Smooth muscle cell (in vitro differentiated cells): ENCODE measurements around the gene CACUL1. TPM values are rescaled to one million over a fixed set of nuclear protein-coding genes. Genes with fewer than 3 reads are reported as not detected.
"Not testable (repeated sequence)": the region's sequence is repeated elsewhere in the genome, so short reads cannot be mapped to it uniquely, and the experiment has no call there.

Experiments used
- DNase-seq: peaks from one replicate; lab custom pipeline; 2025; ENCODE audit not compliant: unreplicated experiment; lab: John Stamatoyannopoulos, UW
- H2AFZ ChIP-seq: fragments of 200-600 bp; sonication (generic); 2 replicates; pipeline ENCODE4 v1.6.0; 2016; ENCODE audit warnings: antibody characterized with exemption, low read depth, mild to moderate bottlenecking
- H3F3A ChIP-seq: fragments of 200-600 bp; sonication (generic); 2 replicates; pipeline ENCODE4 v1.6.0; 2017; ENCODE audit warnings: antibody characterized with exemption, low read depth
- H3K27ac ChIP-seq: fragments of 200-600 bp; sonication (generic); 2 replicates; pipeline ENCODE4 v1.5.1; 2016; ENCODE audit warnings: low read depth, mild to moderate bottlenecking
- H3K27me3 ChIP-seq: fragments of 200-600 bp; sonication (generic); 2 replicates; pipeline ENCODE4 v1.6.1; 2016; ENCODE audit warnings: low read depth, mild to moderate bottlenecking
- H3K36me3 ChIP-seq: fragments of 200-600 bp; sonication (generic); 2 replicates; pipeline ENCODE4 v1.5.1; 2016; ENCODE audit warnings: low read depth
- H3K4me1 ChIP-seq: fragments of 200-600 bp; sonication (generic); 2 replicates; pipeline ENCODE4 v1.5.1; 2016; ENCODE audit warnings: low read depth
- H3K4me2 ChIP-seq: fragments of 200-600 bp; sonication (generic); 2 replicates; pipeline ENCODE4 v1.6.0; 2016; ENCODE audit warnings: mild to moderate bottlenecking
- H3K4me3 ChIP-seq: fragments of 200-600 bp; sonication (generic); 2 replicates; pipeline ENCODE4 v1.5.1; 2016; ENCODE audit warnings: mild to moderate bottlenecking
- H3K79me2 ChIP-seq: fragments of 200-600 bp; sonication (generic); 2 replicates; pipeline ENCODE4 v1.6.0; 2016; ENCODE audit warnings: low read depth, mild to moderate bottlenecking
- H3K9ac ChIP-seq: fragments of 200-600 bp; sonication (generic); 2 replicates; pipeline ENCODE4 v1.6.0; 2016; ENCODE audit warnings: low read depth
- H3K9me3 ChIP-seq: fragments of 200-600 bp; sonication (generic); replicated peaks from 2 replicates; pipeline ENCODE4 v1.5.1; 2016; ENCODE audit warnings: low read depth
- H4K20me1 ChIP-seq: fragments of 200-600 bp; sonication (generic); 2 replicates; pipeline ENCODE4 v1.6.0; 2016; ENCODE audit warnings: low read depth
- WGBS: methylation state at CpG from one replicate; pipeline ENCODE4 v1.1.7; 2016; ENCODE audit warnings: low lambda C conversion rate; 5-methylcytosine and 5-hydroxymethylcytosine counted together
- polyA plus RNA-seq: library from polyadenylated mRNA; unstranded; fragments of >200 nt; fragmentation: Nextera tagmentation; extraction: Ambion mirVana; gene quantifications from 2 replicates; pipeline ENCODE4 v1.2.1, GENCODE V29; 2016
- total RNA-seq: library from RNA; depleted of rRNA; stranded (reverse); fragments of >200 nt; gene quantifications from 2 replicates; pipeline ENCODE4 v1.2.3, GENCODE V29; 2014
- TF ChIP-seq, protein P1 (sequence below): fragments of 200-600 bp; sonication (generic); IDR thresholded peaks from 2 replicates; pipeline ENCODE4 v1.5.1; 2017; ENCODE audit warnings: borderline replicate concordance, mild to moderate bottlenecking, antibody characterized with exemption; ENCODE audit not compliant: insufficient read depth, poor library complexity, severe bottlenecking

Gene CACUL1
- total and polyA plus RNA-seq, 2 experiments from 2014 or later, result 24.8 to 25.6 TPM

DNA sequence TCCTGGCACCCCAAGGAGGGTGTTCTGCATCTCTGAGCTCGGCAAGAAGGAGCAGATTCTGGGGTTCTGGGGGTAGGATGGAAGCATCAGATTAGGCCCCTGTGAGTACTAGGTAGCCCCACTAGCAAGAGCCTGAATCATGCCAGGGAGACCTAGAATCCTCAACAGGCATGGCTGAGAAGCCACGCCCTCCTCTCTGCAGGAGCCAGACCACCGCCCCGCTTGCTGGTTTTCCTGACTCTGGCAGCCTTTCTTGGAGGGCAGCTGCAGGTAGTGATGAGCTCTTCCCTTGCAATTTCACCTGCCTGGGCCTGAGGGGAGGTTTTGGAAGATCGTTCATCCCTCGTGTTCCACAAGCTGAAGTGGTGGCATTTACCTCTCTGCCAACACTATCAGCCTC lies 90.4 kb downstream of the CACUL1 start:
- Histone ChIP-seq H3F3A (no peaks in the 10 kb centered on the region), H3K27me3 (no peaks in the 10 kb centered on the region), H3K9ac (no peak overlapping the region), H4K20me1 (no peaks in the 10 kb centered on the region), H3K27ac (no peak overlapping the region), H3K9me3 (no peaks in the 10 kb centered on the region), H3K79me2 (no peaks in the 10 kb centered on the region), H3K4me3 (no peak overlapping the region), H3K4me2 (no peak overlapping the region), H3K4me1 (peaks cover 3% of the 10 kb centered on the region), H2AFZ (no peak overlapping the region), H3K36me3 (no peaks in the 10 kb centered on the region)
- 93% methylated on average over 6 of the region's 6 CpGs for WGBS
- TF ChIP-seq, protein P1, sequence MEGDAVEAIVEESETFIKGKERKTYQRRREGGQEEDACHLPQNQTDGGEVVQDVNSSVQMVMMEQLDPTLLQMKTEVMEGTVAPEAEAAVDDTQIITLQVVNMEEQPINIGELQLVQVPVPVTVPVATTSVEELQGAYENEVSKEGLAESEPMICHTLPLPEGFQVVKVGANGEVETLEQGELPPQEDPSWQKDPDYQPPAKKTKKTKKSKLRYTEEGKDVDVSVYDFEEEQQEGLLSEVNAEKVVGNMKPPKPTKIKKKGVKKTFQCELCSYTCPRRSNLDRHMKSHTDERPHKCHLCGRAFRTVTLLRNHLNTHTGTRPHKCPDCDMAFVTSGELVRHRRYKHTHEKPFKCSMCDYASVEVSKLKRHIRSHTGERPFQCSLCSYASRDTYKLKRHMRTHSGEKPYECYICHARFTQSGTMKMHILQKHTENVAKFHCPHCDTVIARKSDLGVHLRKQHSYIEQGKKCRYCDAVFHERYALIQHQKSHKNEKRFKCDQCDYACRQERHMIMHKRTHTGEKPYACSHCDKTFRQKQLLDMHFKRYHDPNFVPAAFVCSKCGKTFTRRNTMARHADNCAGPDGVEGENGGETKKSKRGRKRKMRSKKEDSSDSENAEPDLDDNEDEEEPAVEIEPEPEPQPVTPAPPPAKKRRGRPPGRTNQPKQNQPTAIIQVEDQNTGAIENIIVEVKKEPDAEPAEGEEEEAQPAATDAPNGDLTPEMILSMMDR, result no peak
- no peak for DNase-seq

DNA sequence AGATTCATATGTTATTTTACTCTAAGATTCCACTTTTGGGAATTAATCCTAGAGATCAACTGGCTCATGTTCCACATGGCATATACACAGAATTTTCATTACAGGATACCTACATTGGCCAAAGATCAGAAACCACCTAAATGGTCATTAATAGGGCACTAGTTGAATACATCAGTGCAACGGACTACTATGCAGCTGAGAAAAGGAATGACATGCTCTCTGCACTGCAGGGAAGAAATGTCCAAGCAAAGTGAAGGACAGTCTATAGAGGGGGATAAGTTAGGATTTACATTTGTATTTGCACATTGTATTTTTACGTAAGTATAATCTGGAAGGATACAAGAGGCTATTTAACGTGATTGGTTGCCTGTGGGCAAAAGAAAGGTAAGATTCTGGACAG lies 91.6 kb downstream of the CACUL1 start:
- TF ChIP-seq, protein P1, result no peak
- H2AFZ ChIP-seq, result no peak overlapping the region
- peaks cover 4% of the 10 kb centered on the region for H3K27me3 ChIP-seq
- no peaks in the 10 kb centered on the region for H3K36me3 ChIP-seq
- H3K4me2 ChIP-seq, result no peak overlapping the region
- H3K9ac ChIP-seq, result no peak overlapping the region
- DNase-seq, result no peak
- no peaks in the 10 kb centered on the region for H3K9me3 ChIP-seq
- H3K4me3 ChIP-seq, result no peak overlapping the region
- no peaks in the 10 kb centered on the region for H3F3A ChIP-seq
- H3K27ac ChIP-seq, result no peak overlapping the region
- H3K4me1 ChIP-seq, result no peaks in the 10 kb centered on the region
- H3K79me2 ChIP-seq, result no peaks in the 10 kb centered on the region
- no peaks in the 10 kb centered on the region for H4K20me1 ChIP-seq
- WGBS, result 92% methylated on average over 3 of the region's 3 CpGs

DNA sequence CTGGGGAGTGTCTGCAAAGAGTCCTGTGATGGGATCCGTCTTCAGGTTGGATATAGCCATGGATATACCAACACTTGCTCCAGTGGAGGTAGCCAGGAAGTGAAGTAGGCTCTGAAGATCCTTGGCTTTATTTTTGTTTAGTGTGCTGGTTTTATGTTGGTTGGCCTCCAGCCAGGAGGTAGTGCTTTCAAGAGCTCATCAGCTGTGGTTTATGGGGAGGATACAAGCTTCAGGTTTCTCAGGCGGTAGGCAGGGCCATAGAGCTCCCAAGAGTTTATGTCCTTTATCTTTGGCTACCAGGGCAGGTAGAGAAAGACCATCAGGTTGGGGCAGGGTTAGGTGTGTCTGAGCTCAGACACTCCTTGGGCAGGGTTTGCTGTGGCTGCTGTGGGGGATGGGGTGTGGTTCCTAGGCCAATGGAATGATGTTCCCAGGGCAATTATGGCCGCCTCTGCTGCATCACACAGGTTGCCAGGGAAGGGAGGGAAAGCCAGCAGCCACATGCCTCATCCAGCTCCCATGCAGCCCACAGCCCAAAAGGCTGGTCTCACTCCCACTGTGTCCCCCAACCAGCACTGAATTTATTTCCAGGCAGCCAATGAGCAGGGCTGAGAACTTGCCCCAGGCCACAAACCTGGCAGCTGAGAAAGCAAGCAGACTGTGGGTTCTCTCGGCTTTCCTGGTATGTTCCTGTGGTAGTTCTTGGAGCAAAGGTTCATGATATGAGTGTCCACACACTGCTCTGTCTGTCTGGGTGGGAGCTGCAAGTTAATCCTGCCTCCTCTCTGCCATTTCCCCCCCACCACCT lies 92.3 kb downstream of the CACUL1 start:
- WGBS, result 96% methylated on average over 4 of the region's 4 CpGs
- TF ChIP-seq, protein P1, result no peak
- H3K4me3 ChIP-seq, result no peak overlapping the region

DNA sequence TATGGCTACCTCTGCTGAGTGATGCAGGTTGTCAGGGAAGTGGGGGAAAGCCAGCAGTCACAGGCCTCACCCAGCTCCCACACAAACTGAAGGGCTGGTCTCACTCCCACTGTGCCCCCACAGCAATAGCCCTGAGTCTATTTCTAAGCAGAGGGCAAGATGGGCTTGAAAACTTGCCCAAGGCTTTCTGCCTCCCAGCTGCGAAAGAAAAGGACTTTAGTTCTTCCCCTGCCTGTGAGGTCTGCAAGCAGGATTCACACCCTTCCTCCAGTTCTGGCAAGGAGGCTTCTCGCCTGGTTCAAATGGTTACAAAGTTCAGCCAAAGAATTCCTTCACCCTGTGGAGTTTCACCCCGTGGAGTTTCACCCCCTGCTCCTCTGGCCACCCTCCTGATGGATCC lies 96.0 kb downstream of the CACUL1 start:
- DNase-seq, result no peak
- H3K27ac ChIP-seq, result no peak overlapping the region
- no peaks in the 10 kb centered on the region for H4K20me1 ChIP-seq
- H3K27me3 ChIP-seq, result peaks cover 4% of the 10 kb centered on the region
- H3K9me3 ChIP-seq, result no peaks in the 10 kb centered on the region
- H3K4me1 ChIP-seq, result no peaks in the 10 kb centered on the region
- WGBS, result 67% methylated on average over 3 of the region's 3 CpGs
- no peak overlapping the region for H3K9ac ChIP-seq
- H3K4me3 ChIP-seq, result no peak overlapping the region
- no peak overlapping the region for H3K4me2 ChIP-seq
- no peaks in the 10 kb centered on the region for H3F3A ChIP-seq
- no peaks in the 10 kb centered on the region for H3K36me3 ChIP-seq
- no peak overlapping the region for H2AFZ ChIP-seq
- TF ChIP-seq, protein P1, result no peak
- H3K79me2 ChIP-seq, result no peaks in the 10 kb centered on the region

More for the DNA sequence above, 92.3 kb downstream of the CACUL1 start:
- Histone ChIP-seq H2AFZ (no peak overlapping the region), H3K4me2 (no peak overlapping the region), H3K79me2 (no peaks in the 10 kb centered on the region), H3K36me3 (no peaks in the 10 kb centered on the region), H3K27me3 (peaks cover 4% of the 10 kb centered on the region), H3K9me3 (no peaks in the 10 kb centered on the region), H3K4me1 (no peaks in the 10 kb centered on the region), H3F3A (no peaks in the 10 kb centered on the region), H3K27ac (no peak overlapping the region), H3K9ac (no peak overlapping the region), H4K20me1 (no peaks in the 10 kb centered on the region)
- DNase-seq, result no peak

DNA sequence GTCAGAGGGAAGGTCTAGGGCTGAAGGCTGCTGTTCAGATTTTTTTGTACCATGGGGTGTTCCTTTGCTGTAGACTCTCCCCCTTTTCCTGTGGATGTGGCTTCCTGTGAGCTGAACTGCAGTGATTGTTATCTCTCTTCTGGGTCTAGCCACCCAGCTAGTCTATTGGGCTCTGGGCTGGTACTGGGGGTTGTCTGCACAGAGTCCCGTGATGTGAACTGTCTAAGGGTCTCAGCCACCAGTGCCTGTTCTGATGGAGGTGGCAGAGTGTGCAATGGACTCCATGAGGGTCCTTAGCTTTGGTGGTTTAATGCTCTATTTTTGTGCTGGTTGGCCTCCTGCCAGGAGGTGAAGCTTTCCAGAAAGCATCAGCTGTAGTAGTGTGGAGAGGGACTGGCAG lies 96.6 kb downstream of the CACUL1 start:
- H3K27ac ChIP-seq, H3K9me3 ChIP-seq: not testable (repeated sequence)
- WGBS, result 84% methylated on average over 1 of the region's 1 CpG

More for the DNA sequence above, 96.6 kb downstream of the CACUL1 start:
- H3K9ac ChIP-seq, H3K27me3 ChIP-seq, H4K20me1 ChIP-seq, H3K36me3 ChIP-seq, H3K4me2 ChIP-seq, H3F3A ChIP-seq, H2AFZ ChIP-seq, DNase-seq, H3K4me3 ChIP-seq, H3K79me2 ChIP-seq, H3K4me1 ChIP-seq: not testable (repeated sequence)
